HG03064 (cell line): ENCODE data around the gene BFSP1.

Experiments
- ATAC-seq: cut with Tn5 transposase; IDR thresholded peaks from one replicate; pipeline ENCODE4 v1.9.1; 2021; ENCODE audit warnings: low read depth; ENCODE audit not compliant: unreplicated experiment

Gene BFSP1

GRCh38 chr20:17558154-17558940, 27.2 kb upstream of the BFSP1 start:
- no peak for ATAC-seq

- no peak for ATAC-seq
Measured at GRCh38 chr20:17557675-17558006, 26.5 kb upstream of the BFSP1 start.

GRCh38 chr20:17556837-17557674, 25.9 kb upstream of the BFSP1 start:
- no peak for ATAC-seq

DNA sequence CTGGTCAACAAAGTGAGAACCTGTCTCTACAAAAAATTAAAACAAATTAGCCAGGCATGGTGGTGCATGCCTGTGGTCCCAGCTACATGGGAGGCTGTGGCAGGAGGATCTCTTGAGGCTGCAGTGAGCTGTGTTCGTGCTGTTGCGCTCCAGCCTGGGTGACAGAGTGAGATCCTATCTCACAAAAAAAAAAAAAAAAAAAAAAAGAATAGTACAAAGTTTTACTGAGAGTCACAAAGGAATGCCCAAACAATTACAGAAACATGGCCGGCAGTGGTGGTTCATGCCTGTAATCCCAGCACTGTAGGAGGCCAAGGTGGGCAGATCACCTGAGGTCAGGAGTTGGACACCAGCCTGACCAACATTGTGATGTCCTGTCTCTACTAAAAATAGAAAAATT, 23.9 kb upstream of the BFSP1 start:
- ATAC-seq = no peak

GRCh38 chr20:17549131-17549530, 18.0 kb upstream of the BFSP1 start:
- no peak for ATAC-seq

GRCh38 chr20:17545127-17545526, 13.9 kb upstream of the BFSP1 start:
- ATAC-seq = no peak

GRCh38 chr20:17543531-17544131, 12.5 kb upstream of the BFSP1 start:
- ATAC-seq = no peak

DNA sequence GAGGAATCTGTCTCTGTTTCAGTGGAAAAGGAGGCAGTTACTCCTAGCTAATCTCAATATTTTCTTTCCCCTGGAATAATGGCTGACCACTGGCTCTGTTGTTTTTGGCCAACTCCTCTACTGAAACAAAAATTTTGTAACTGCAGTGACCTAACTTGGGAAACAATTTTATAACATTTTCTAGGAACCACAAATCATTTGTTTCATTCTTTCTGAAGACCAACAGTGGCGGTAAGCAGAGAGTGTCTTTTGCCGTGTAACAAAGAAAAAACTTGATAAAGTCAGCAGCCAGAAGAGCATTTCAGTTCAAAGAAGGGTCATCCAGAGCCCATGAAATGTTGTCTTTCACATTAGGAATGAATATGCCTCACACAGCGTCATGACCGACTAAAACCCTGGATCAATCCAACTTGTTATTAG, 11.8 kb upstream of the BFSP1 start:
- no peak for ATAC-seq

GRCh38 chr20:17542481-17542880, 11.3 kb upstream of the BFSP1 start:
- no peak for ATAC-seq

DNA sequence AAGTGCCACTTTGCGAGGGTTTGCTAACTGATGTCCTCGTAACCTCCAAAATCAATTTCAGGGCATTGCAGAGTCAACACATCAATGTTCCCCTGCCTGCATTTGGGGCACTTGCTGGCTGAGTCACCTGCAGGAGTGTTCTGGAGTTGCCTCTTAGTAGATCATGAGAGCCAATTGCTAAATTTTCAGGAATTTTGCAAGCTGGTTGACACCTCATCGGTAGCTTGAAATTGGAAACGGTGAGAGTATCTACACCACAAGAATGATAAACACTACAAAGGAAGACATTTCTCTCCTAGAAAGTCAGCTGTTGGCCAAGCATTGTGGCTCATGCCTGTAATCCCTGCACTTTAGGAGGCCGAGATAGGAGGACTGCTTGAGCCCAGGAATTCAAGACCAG, 10.8 kb upstream of the BFSP1 start:
- no peak for ATAC-seq

DNA sequence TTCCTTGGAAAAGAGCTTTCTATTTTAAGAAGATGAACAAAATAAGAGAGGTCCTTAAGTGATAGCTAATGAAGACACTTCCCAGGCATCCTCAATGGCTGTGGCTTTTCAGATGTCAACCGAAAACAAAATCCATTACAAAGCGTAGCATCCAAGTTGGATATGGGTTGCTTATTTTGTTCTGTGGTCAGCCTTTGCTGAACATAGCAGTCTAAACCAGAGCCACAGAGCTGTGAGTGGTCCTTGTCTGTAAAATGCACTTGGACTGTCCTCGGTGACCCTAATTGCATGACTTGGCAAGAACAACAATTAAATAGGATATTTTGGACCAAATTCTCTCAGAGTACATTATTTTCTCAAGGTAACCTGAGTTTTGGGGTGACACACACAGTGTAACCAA, 10.4 kb upstream of the BFSP1 start:
- no peak for ATAC-seq

- no peak for ATAC-seq
Measured at GRCh38 chr20:17538517-17539170, 7.5 kb upstream of the BFSP1 start.

DNA sequence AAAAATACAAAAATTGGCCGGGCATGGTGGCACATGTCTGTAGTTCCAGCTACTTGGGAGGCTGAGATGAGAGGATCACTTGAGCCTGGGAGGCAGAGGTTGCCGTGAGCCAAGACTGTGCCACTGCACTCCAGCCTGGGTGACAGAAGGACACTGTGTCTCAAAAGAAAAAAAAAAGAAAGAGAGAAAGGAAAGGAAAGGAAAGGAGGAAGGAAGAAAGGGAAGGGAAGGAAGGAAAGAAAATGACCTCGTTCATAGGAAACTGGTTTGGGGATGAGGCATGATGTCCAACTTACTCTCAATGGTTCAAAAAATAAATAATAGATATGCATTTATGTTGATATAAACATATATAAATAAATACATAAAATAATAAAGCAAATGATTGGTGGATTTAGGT, 6.8 kb upstream of the BFSP1 start:
- no peak for ATAC-seq

DNA sequence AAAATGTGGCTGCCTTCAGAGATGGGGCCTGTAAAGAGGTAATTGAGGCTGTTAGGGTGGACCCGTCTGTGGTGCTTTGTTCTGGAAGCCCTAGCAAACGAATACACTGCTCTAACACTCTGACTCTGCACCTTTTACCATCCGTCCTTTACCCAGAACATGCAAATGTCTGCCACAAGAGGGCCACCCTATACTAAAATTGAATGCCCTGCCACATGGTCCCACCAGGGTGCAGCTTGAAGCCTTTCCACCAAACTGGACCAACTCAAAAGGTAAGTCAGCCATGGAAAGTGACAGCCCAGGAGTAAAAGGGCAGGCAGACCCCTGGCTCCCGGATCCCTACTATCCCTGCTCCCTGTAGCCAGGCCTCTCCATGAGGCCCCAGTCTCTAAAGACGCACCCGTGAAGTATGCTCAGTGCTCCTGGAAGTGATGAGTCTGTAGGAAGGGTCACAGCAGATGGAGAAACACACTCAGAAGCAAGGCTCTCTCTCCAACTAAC, 5.8 kb upstream of the BFSP1 start:
- ATAC-seq = no peak

DNA sequence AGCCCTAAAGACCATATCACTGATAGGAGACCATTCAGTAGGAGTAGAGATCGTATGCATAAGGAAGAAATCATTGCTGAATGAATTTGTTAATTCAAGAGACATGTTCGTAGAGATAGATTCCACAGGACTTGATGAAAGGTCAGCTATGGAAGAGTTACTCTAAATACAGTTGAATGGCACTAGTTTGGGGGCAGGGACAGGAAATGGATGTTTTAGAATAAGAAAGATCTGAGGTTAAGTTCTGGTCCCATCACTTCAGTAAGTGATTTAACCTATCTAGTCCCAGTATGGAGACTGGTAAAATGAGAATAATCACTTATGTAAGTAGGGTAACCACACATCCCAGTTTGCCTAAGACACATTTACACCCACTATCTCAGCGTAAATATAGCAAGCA, 2.9 kb upstream of the BFSP1 start:
- no peak for ATAC-seq

GRCh38 chr20:17533396-17533795, 2.2 kb upstream of the BFSP1 start:
- ATAC-seq = no peak

DNA sequence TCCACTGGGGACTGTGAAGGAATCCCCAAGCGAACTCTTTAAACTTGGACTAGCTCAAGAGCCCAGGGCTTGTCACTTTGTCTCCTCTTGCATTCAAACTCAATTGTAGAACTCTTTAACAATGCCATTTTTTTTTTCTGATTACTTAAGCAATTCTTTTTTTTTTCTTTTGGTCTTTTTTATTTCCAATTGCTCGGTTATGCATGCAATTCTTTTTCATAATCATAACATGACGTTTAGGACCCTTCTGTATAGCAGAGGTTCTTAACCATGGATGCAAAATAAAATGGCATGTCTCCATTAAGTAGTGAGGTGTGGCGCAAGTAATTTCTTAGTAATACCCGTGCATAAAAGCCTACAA, 466 bp upstream of the BFSP1 start:
- no peak for ATAC-seq

- no peak for ATAC-seq
Measured at GRCh38 chr20:17530153-17530552, 1.0 kb downstream of the BFSP1 start.

- ATAC-seq = no peak
Measured at GRCh38 chr20:17529586-17529985, 1.6 kb downstream of the BFSP1 start.

- ATAC-seq = no peak
Measured at GRCh38 chr20:17525650-17526049, 5.5 kb downstream of the BFSP1 start.

GRCh38 chr20:17525132-17525531, 6.0 kb downstream of the BFSP1 start:
- no peak for ATAC-seq
